ENCODE data around the gene KCTD12.
"Not testable (repeated sequence)": the region's sequence is repeated elsewhere in the genome, so short reads cannot be mapped to it uniquely, and the experiment has no call there.

KCTD12 gene

GRCh38 chr13:76912476-76912875 lies 26.3 kb upstream of the KCTD12 start:
- TF ChIP-seq CTCF (IDR thresholded peaks at IDR 0.05; ENCODE audit: low read depth, low read length): no peak
- Histone ChIP-seq H3K4me1 (peaks cover 7% of the 10 kb centered on the region), H3K9me3 (no peaks in the 10 kb centered on the region), H3K4me3 (ENCODE audit: low read depth, low read length) (no peak overlapping the region), H3K36me3 (no peaks in the 10 kb centered on the region), H3K27me3 (no peaks in the 10 kb centered on the region)
- DNase-seq: no peak

GRCh38 chr13:76904507-76904906 lies 18.3 kb upstream of the KCTD12 start:
- Histone ChIP-seq H3K4me3 (ENCODE audit: low read depth, low read length) (no peak overlapping the region), H3K36me3 (no peaks in the 10 kb centered on the region), H3K9me3 (no peaks in the 10 kb centered on the region), H3K27me3 (no peaks in the 10 kb centered on the region), H3K4me1 (no peaks in the 10 kb centered on the region)
- TF ChIP-seq CTCF (IDR thresholded peaks at IDR 0.05; ENCODE audit: low read depth, low read length): no peak
- no peak for DNase-seq

GRCh38 chr13:76903544-76904162 lies 17.4 kb upstream of the KCTD12 start:
- H3K4me1 ChIP-seq: no peaks in the 10 kb centered on the region
- H3K9me3 ChIP-seq: no peaks in the 10 kb centered on the region
- H3K36me3 ChIP-seq: no peaks in the 10 kb centered on the region
- peak; percentile 69 for DNase-seq
- TF ChIP-seq CTCF (IDR thresholded peaks at IDR 0.05; ENCODE audit: low read depth, low read length): peak; percentile 100
- no peaks in the 10 kb centered on the region for H3K27me3 ChIP-seq
- H3K4me3 ChIP-seq (ENCODE audit: low read depth, low read length): no peak overlapping the region

- H3K9me3 ChIP-seq; H3K4me3 ChIP-seq (ENCODE audit: low read depth, low read length); H3K36me3 ChIP-seq; H3K4me1 ChIP-seq; H3K27me3 ChIP-seq; DNase-seq: not testable (repeated sequence)
These were observed 12.9 kb upstream of the KCTD12 start for GRCh38 chr13:76899066-76899465.

DNA sequence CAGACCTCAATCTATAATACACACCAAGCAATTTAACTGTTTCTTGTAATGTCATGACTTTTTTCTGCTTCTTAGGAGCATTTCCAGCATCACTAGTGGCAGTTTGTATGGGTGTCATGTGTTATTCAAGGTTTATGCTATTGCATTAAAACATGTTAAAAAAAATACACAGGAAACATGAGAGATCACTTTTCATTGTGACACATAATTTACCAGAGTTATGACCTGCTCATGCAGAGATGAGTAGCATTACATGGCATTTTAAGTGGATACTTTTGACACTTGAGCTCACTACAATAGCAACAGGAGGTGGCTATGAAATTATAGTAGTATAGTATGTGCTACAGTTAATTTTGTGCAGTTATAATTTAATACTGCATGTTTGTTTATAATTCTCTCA lies 11.0 kb upstream of the KCTD12 start:
- H3K9me3 ChIP-seq; H3K27me3 ChIP-seq; H3K36me3 ChIP-seq; H3K4me1 ChIP-seq; H3K4me3 ChIP-seq (ENCODE audit: low read depth, low read length); DNase-seq: not testable (repeated sequence)

- Histone ChIP-seq H3K4me1 (no peaks in the 10 kb centered on the region), H3K9me3 (no peaks in the 10 kb centered on the region; the same call in 1 of the 2 replicates), H3K27me3 (peaks cover 9% of the 10 kb centered on the region), H3K36me3 (no peaks in the 10 kb centered on the region), H3K4me3 (ENCODE audit: low read depth, low read length) (no peak overlapping the region)
- DNase-seq: no peak
- no peak for TF ChIP-seq CTCF (IDR thresholded peaks at IDR 0.05; ENCODE audit: low read depth, low read length)
These were observed 8.4 kb upstream of the KCTD12 start for GRCh38 chr13:76894401-76895110.

- no peak overlapping the region for H3K4me3 ChIP-seq (ENCODE audit: low read depth, low read length)
- DNase-seq: no peak
- no peaks in the 10 kb centered on the region; the same call in 1 of the 2 replicates for H3K9me3 ChIP-seq
- no peaks in the 10 kb centered on the region for H3K36me3 ChIP-seq
- no peaks in the 10 kb centered on the region for H3K4me1 ChIP-seq
- no peak for TF ChIP-seq CTCF (IDR thresholded peaks at IDR 0.05; ENCODE audit: low read depth, low read length)
- peaks cover 11% of the 10 kb centered on the region for H3K27me3 ChIP-seq
These were observed 6.3 kb upstream of the KCTD12 start for GRCh38 chr13:76892488-76892887.
